OCI-LY3 (cell line): ENCODE data around the gene KIF2B.

Experiments used
- H2AFZ ChIP-seq: fragments of 200-600, 300-600 bp; shearing (Covaris generic); 2 replicates; pipeline ENCODE4 v1.6.0; 2014; ENCODE audit warnings: antibody characterized with exemption, low read depth, low read length
- H3K27ac ChIP-seq: fragments of 200-600, 300-600 bp; sonication (generic); 2 replicates; pipeline ENCODE4 v1.5.1; 2014; ENCODE audit warnings: mild to moderate bottlenecking, low read length, moderate library complexity, mixed read lengths
- H3K27me3 ChIP-seq: fragments of 200-600, 300-600 bp; sonication (generic); 2 replicates; pipeline ENCODE4 v1.6.1; 2014; ENCODE audit warnings: low read depth, low read length, mixed read lengths
- H3K36me3 ChIP-seq: fragments of 200-600, 300-600 bp; sonication (generic); replicated peaks from 2 replicates; pipeline ENCODE3; 2014; ENCODE audit warnings: low read depth, low read length, mixed read lengths
- H3K4me1 ChIP-seq: fragments of 300-600, 200-600 bp; sonication (generic); 2 replicates; pipeline ENCODE4 v1.6.1; 2014; ENCODE audit warnings: low read length, mixed read lengths
- H3K4me2 ChIP-seq: fragments of 200-600, 300-600 bp; sonication (generic); 2 replicates; pipeline ENCODE4 v1.6.1; 2014; ENCODE audit warnings: low read length, mixed read lengths
- H3K4me3 ChIP-seq: fragments of 300-600, 200-600 bp; sonication (generic); 2 replicates; pipeline ENCODE4 v1.5.1; 2014; ENCODE audit warnings: antibody characterized with exemption, mild to moderate bottlenecking, low read length, moderate library complexity
- H3K79me2 ChIP-seq: fragments of 300-600, 200-600 bp; shearing (Covaris generic); 2 replicates; pipeline ENCODE4 v1.6.1; 2014; ENCODE audit warnings: mild to moderate bottlenecking, low read length, mixed read lengths
- H3K9ac ChIP-seq: fragments of 300-600, 200-600 bp; shearing (Covaris generic); 2 replicates; pipeline ENCODE4 v1.6.0; 2014; ENCODE audit warnings: mild to moderate bottlenecking, low read length, moderate library complexity
- H3K9me3 ChIP-seq: fragments of 200-600, 300-600 bp; shearing (Covaris generic); 2 replicates; pipeline ENCODE4 v1.6.1; 2014; ENCODE audit warnings: low read length, mixed read lengths; ENCODE audit not compliant: insufficient read depth
- H4K20me1 ChIP-seq: fragments of 200-600, 300-600 bp; sonication (generic); 2 replicates; pipeline ENCODE4 v1.6.1; 2016; ENCODE audit warnings: low read length, mixed read lengths; ENCODE audit not compliant: insufficient read depth
- CTCF ChIP-seq: fragments of 200-600, 300-600 bp; sonication (generic); IDR thresholded peaks from 2 replicates; pipeline ENCODE4 v1.5.1; 2014; ENCODE audit warnings: antibody characterized with exemption, low read length, low read depth
- EZH2phosphoT487 ChIP-seq: fragments of 200-600 bp; shearing (Covaris generic); IDR thresholded peaks from 2 replicates; pipeline ENCODE4 v1.6.1; 2018; ENCODE audit warnings: antibody characterized with exemption, mixed run types, low read depth

The KIF2B gene

GRCh38 chr17:53804437-53804836 is 18.3 kb upstream of the KIF2B start:
- TF ChIP-seq CTCF (no peak), EZH2phosphoT487 (no peak)
- Histone ChIP-seq H3K27ac (no peak overlapping the region), H3K4me3 (no peak overlapping the region), H3K27me3 (no peaks in the 10 kb centered on the region), H3K9me3 (no peaks in the 10 kb centered on the region), H3K79me2 (no peaks in the 10 kb centered on the region), H4K20me1 (no peaks in the 10 kb centered on the region), H2AFZ (no peak overlapping the region), H3K9ac (no peak overlapping the region), H3K4me1 (no peaks in the 10 kb centered on the region), H3K36me3 (no peaks in the 10 kb centered on the region), H3K4me2 (no peak overlapping the region)

- Histone ChIP-seq H3K4me3 (no peak overlapping the region), H4K20me1 (no peaks in the 10 kb centered on the region), H3K36me3 (no peaks in the 10 kb centered on the region), H3K9me3 (no peaks in the 10 kb centered on the region), H3K79me2 (no peaks in the 10 kb centered on the region), H2AFZ (no peak overlapping the region), H3K27ac (no peak overlapping the region), H3K9ac (no peak overlapping the region), H3K4me1 (no peaks in the 10 kb centered on the region), H3K4me2 (no peak overlapping the region), H3K27me3 (no peaks in the 10 kb centered on the region)
- no peak for TF ChIP-seq EZH2phosphoT487
These were observed 16.3 kb upstream of the KIF2B start for GRCh38 chr17:53806473-53806872.

- Histone ChIP-seq H3K79me2 (no peaks in the 10 kb centered on the region), H3K36me3 (no peaks in the 10 kb centered on the region), H3K4me1 (no peaks in the 10 kb centered on the region), H4K20me1 (no peaks in the 10 kb centered on the region), H2AFZ (no peak overlapping the region), H3K4me3 (no peak overlapping the region), H3K4me2 (no peak overlapping the region), H3K27me3 (no peaks in the 10 kb centered on the region), H3K27ac (no peak overlapping the region), H3K9ac (no peak overlapping the region), H3K9me3 (no peaks in the 10 kb centered on the region)
- TF ChIP-seq EZH2phosphoT487 = no peak
- TF ChIP-seq CTCF = no peak
These were observed 15.4 kb upstream of the KIF2B start for GRCh38 chr17:53807286-53807685.

GRCh38 chr17:53818271-53818670 is 4.5 kb upstream of the KIF2B start:
- Histone ChIP-seq H3K4me1 (peaks cover 3% of the 10 kb centered on the region), H3K9ac (no peak overlapping the region), H3K36me3 (no peaks in the 10 kb centered on the region), H3K4me3 (no peak overlapping the region), H3K4me2 (no peak overlapping the region), H3K27me3 (no peaks in the 10 kb centered on the region), H3K9me3 (no peaks in the 10 kb centered on the region), H2AFZ (no peak overlapping the region), H3K79me2 (no peaks in the 10 kb centered on the region), H3K27ac (no peak overlapping the region), H4K20me1 (no peaks in the 10 kb centered on the region)
- TF ChIP-seq EZH2phosphoT487 (no peak), CTCF (no peak)

- Histone ChIP-seq H3K79me2 (no peaks in the 10 kb centered on the region), H3K9me3 (no peaks in the 10 kb centered on the region), H3K4me1 (peaks cover 3% of the 10 kb centered on the region), H2AFZ (no peak overlapping the region), H3K4me3 (no peak overlapping the region), H4K20me1 (no peaks in the 10 kb centered on the region), H3K36me3 (no peaks in the 10 kb centered on the region), H3K27ac (no peak overlapping the region), H3K4me2 (no peak overlapping the region), H3K27me3 (no peaks in the 10 kb centered on the region), H3K9ac (no peak overlapping the region)
- TF ChIP-seq EZH2phosphoT487 (no peak), CTCF (no peak)
These were observed 3.8 kb upstream of the KIF2B start for GRCh38 chr17:53818929-53819328.
